NCI-H187 (cell line): ENCODE measurements around the gene HIVEP3.

Source experiments
- DNase-seq, 2 experiments: peaks; one replicate each; lab custom pipeline; 2025; lab: John Stamatoyannopoulos, UW

Gene HIVEP3

GRCh38 chr1:41582351-41582750, 336.4 kb downstream of the HIVEP3 start:
- DNase-seq, result no peak

- DNase-seq, result no peak
Observed at GRCh38 chr1:41582004-41582325, 336.8 kb downstream of the HIVEP3 start.

GRCh38 chr1:41581216-41582003, 337.3 kb downstream of the HIVEP3 start:
- no peak for DNase-seq

GRCh38 chr1:41580520-41581172, 338.1 kb downstream of the HIVEP3 start:
- DNase-seq, result no peak

- DNase-seq, result no peak
Observed at GRCh38 chr1:41580021-41580420, 338.7 kb downstream of the HIVEP3 start.

- DNase-seq, result no peak
Observed at GRCh38 chr1:41578712-41579335, 339.9 kb downstream of the HIVEP3 start.

GRCh38 chr1:41576620-41577019, 342.1 kb downstream of the HIVEP3 start:
- no peak for DNase-seq

GRCh38 chr1:41576206-41576605, 342.5 kb downstream of the HIVEP3 start:
- DNase-seq, result no peak

- no peak for DNase-seq
Observed at GRCh38 chr1:41574842-41575241, 343.9 kb downstream of the HIVEP3 start.

GRCh38 chr1:41573785-41574713, 344.7 kb downstream of the HIVEP3 start:
- DNase-seq, result peak; percentile 39 to 67

GRCh38 chr1:41573194-41573593, 345.5 kb downstream of the HIVEP3 start:
- DNase-seq, result no peak

GRCh38 chr1:41572224-41572623, 346.5 kb downstream of the HIVEP3 start:
- DNase-seq, result no peak

GRCh38 chr1:41571041-41571440, 347.7 kb downstream of the HIVEP3 start:
- no peak for DNase-seq

GRCh38 chr1:41568204-41568603, 350.5 kb downstream of the HIVEP3 start:
- DNase-seq, result no peak

- DNase-seq, result no peak
Observed at GRCh38 chr1:41566969-41567368, 351.8 kb downstream of the HIVEP3 start.

GRCh38 chr1:41566274-41566885, 352.3 kb downstream of the HIVEP3 start:
- no peak for DNase-seq

GRCh38 chr1:41564741-41565475, 353.8 kb downstream of the HIVEP3 start:
- no peak for DNase-seq

- DNase-seq, result no peak
Observed at GRCh38 chr1:41562328-41562727, 356.4 kb downstream of the HIVEP3 start.

- DNase-seq, result no peak
Observed at GRCh38 chr1:41560931-41561330, 357.8 kb downstream of the HIVEP3 start.

- no peak for DNase-seq
Observed at GRCh38 chr1:41560496-41560895, 358.2 kb downstream of the HIVEP3 start.

GRCh38 chr1:41559331-41559730, 359.4 kb downstream of the HIVEP3 start:
- DNase-seq, result no peak
